OCI-LY1 (cell line): ENCODE results near the gene ADIG.

Experiments used
- H2AFZ ChIP-seq: fragments of 200-600 bp; sonication (generic), shearing (Covaris generic); 2 replicates; pipeline ENCODE4 v1.6.0; 2014; ENCODE audit warnings: antibody characterized with exemption, mild to moderate bottlenecking, low read length
- H3F3A ChIP-seq: fragments of 200-600 bp; sonication (generic), shearing (Covaris generic); 2 replicates; pipeline ENCODE4 v1.6.0; 2014; ENCODE audit warnings: mild to moderate bottlenecking, antibody characterized with exemption, low read length, moderate library complexity; ENCODE audit not compliant: insufficient read depth
- H3K27ac ChIP-seq: fragments of 200-600 bp; sonication (generic); 2 replicates; pipeline ENCODE4 v1.5.1; 2014; ENCODE audit warnings: low read length, mixed run types, mild to moderate bottlenecking, low read depth; ENCODE audit not compliant: poor library complexity, severe bottlenecking
- H3K27me3 ChIP-seq: fragments of 200-600 bp; sonication (generic); 2 replicates; pipeline ENCODE4 v1.6.0; 2014; ENCODE audit warnings: antibody characterized with exemption, mild to moderate bottlenecking, low read length, moderate library complexity; ENCODE audit not compliant: insufficient read depth
- H3K36me3 ChIP-seq: fragments of 200-600 bp; sonication (generic); 2 replicates; pipeline ENCODE4 v1.6.1; 2014; ENCODE audit warnings: mild to moderate bottlenecking, antibody characterized with exemption, low read length, moderate library complexity, mixed read lengths; ENCODE audit not compliant: insufficient read depth
- H3K4me1 ChIP-seq: fragments of 200-600 bp; sonication (generic); 2 replicates; pipeline ENCODE4 v1.5.1; 2014; ENCODE audit warnings: mild to moderate bottlenecking, low read length, moderate library complexity; ENCODE audit not compliant: insufficient read depth, severe bottlenecking
- H3K4me2 ChIP-seq: fragments of 200-600 bp; sonication (generic), shearing (Covaris generic); 2 replicates; pipeline ENCODE4 v1.6.1; 2014; ENCODE audit warnings: low read length
- H3K4me3 ChIP-seq: fragments of 200-600 bp; sonication (generic); 2 replicates; pipeline ENCODE4 v1.5.1; 2014; ENCODE audit warnings: low read length, low read depth, mild to moderate bottlenecking, mixed read lengths; ENCODE audit not compliant: poor library complexity, severe bottlenecking
- H3K79me2 ChIP-seq: fragments of 200-600 bp; shearing (Covaris generic); 2 replicates; pipeline ENCODE4 v1.6.1; 2016; ENCODE audit warnings: mixed run types, low read length, mixed read lengths; ENCODE audit not compliant: insufficient read depth
- H3K9ac ChIP-seq: fragments of 200-600 bp; sonication (generic), shearing (Covaris generic); 2 replicates; pipeline ENCODE4 v1.6.1; 2014; ENCODE audit warnings: mild to moderate bottlenecking, low read length, mixed read lengths
- H3K9me2 ChIP-seq: fragments of 200-600 bp; sonication (generic), shearing (Covaris generic); 2 replicates; pipeline ENCODE4 v1.6.1; 2014; ENCODE audit warnings: low read depth, mild to moderate bottlenecking, low read length, mixed read lengths
- H3K9me3 ChIP-seq: fragments of 200-600 bp; shearing (Covaris generic); 2 replicates; pipeline ENCODE4 v1.6.1; 2014; ENCODE audit warnings: low read length, mixed read lengths
- H4K20me1 ChIP-seq: fragments of 200-600 bp; sonication (generic), shearing (Covaris generic); 2 replicates; pipeline ENCODE4 v1.6.0; 2016; ENCODE audit warnings: mild to moderate bottlenecking, low read length; ENCODE audit not compliant: insufficient read depth
- EZH2 ChIP-seq: fragments of 200-600 bp; sonication (generic), shearing (Covaris generic); IDR thresholded peaks from 2 replicates; pipeline ENCODE4 v1.8.0; 2017; ENCODE audit warnings: borderline replicate concordance, mixed run types, mild to moderate bottlenecking, antibody characterized with exemption, low read length, moderate library complexity, mixed read lengths
- TF ChIP-seq, protein P1 (sequence below): fragments of 200-600 bp; sonication (generic), shearing (Covaris generic); IDR thresholded peaks from 2 replicates; pipeline ENCODE4 v1.5.1; 2017; ENCODE audit warnings: mild to moderate bottlenecking, antibody characterized with exemption, low read length, moderate library complexity, mixed read lengths

ADIG gene

DNA sequence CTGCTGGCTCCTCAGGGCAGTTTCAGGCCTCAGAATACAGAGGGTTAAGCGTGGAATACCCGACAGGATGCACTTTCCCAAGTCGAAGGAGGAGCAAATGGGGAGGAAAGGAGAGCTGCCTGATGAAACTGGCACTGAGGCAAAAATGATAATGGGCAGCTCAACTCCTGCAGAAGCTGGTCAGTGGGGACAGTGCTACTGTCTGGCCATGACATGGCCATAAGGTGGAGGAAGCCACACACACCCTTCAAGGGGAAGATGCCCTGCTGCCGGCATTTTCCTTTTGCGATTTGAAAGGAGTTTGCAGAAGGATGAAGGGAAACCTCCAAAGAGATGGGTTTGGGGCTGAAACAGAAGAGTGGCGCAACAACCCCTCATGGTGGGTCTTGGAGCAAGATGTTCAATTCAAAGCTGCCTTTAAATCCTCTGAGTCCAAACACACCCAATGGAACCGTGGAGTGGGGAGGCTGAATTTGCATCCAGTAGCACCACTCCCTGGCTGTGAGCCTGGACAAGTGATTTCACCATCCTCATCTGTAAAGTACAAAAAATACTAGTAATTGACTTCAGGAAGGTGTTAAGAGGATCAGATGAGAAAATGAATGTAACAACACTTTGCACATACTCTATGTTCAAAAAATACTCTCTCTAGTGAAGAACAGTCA lies 3.2 kb downstream of the ADIG start:
- peaks cover 21% of the 10 kb centered on the region; the same call in 1 of the 2 replicates for H3K27me3 ChIP-seq
- no peaks in the 10 kb centered on the region for H3K4me1 ChIP-seq
- no peak overlapping the region for H3K9ac ChIP-seq
- H3F3A ChIP-seq = no peaks in the 10 kb centered on the region
- H3K9me2 ChIP-seq = no peaks in the 10 kb centered on the region
- no peak overlapping the region for H3K27ac ChIP-seq
- no peaks in the 10 kb centered on the region for H3K79me2 ChIP-seq
- H3K36me3 ChIP-seq = no peaks in the 10 kb centered on the region
- H3K9me3 ChIP-seq = no peaks in the 10 kb centered on the region
- H2AFZ ChIP-seq = no peak overlapping the region
- H3K4me2 ChIP-seq = no peak overlapping the region
- H4K20me1 ChIP-seq = no peaks in the 10 kb centered on the region
- no peak for TF ChIP-seq EZH2
- H3K4me3 ChIP-seq = no peak overlapping the region

DNA sequence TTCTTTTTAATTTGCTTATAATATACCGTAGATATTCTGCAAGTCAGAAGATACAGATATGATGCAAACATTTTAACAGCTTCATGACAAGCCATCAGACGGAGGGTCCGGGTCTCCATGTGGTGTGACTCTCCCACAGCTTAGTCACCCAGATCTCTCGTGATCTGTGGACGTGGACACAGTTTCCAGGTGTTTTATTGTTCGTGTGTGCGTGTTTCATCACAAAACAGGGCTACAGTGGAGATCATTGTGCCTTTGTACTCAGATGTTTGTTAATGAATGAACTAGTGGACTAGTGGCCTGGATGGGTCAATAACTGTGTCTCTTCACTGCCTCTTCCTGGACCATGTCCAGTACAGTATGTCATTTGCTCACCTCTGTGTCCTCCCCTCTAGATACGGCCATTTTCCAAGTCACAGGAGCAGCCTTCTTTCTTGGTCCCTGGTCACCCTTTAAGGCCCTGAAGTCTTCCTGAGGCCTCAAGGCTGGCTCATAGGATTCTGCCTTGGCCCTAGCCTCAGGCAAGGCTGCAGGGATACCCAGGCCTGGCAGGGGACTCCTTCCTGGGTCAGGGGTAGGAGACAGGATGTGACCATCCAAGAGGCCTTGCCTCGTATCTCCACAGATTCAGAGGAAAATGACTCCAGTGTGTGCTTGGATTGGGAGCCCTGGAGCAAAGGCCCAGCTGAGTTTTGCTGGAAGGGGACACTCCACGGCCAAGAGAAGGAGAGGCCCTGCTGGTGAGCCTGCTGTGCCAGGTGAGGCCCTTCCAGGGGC lies 4.6 kb downstream of the ADIG start:
- no peaks in the 10 kb centered on the region for H3K79me2 ChIP-seq
- TF ChIP-seq, protein P1, sequence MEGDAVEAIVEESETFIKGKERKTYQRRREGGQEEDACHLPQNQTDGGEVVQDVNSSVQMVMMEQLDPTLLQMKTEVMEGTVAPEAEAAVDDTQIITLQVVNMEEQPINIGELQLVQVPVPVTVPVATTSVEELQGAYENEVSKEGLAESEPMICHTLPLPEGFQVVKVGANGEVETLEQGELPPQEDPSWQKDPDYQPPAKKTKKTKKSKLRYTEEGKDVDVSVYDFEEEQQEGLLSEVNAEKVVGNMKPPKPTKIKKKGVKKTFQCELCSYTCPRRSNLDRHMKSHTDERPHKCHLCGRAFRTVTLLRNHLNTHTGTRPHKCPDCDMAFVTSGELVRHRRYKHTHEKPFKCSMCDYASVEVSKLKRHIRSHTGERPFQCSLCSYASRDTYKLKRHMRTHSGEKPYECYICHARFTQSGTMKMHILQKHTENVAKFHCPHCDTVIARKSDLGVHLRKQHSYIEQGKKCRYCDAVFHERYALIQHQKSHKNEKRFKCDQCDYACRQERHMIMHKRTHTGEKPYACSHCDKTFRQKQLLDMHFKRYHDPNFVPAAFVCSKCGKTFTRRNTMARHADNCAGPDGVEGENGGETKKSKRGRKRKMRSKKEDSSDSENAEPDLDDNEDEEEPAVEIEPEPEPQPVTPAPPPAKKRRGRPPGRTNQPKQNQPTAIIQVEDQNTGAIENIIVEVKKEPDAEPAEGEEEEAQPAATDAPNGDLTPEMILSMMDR = no peak
- no peak for TF ChIP-seq EZH2
- H3K4me2 ChIP-seq = no peak overlapping the region
- H3K9me3 ChIP-seq = no peaks in the 10 kb centered on the region
- H3K4me3 ChIP-seq = no peak overlapping the region
- no peaks in the 10 kb centered on the region for H3F3A ChIP-seq
- no peaks in the 10 kb centered on the region for H4K20me1 ChIP-seq
- no peak overlapping the region for H3K9ac ChIP-seq
- H3K27ac ChIP-seq = no peak overlapping the region
- no peaks in the 10 kb centered on the region for H3K36me3 ChIP-seq
- peaks cover 15% of the 10 kb centered on the region; the same call in 1 of the 2 replicates for H3K27me3 ChIP-seq
- no peaks in the 10 kb centered on the region for H3K4me1 ChIP-seq
- no peaks in the 10 kb centered on the region for H3K9me2 ChIP-seq
- H2AFZ ChIP-seq = no peak overlapping the region

DNA sequence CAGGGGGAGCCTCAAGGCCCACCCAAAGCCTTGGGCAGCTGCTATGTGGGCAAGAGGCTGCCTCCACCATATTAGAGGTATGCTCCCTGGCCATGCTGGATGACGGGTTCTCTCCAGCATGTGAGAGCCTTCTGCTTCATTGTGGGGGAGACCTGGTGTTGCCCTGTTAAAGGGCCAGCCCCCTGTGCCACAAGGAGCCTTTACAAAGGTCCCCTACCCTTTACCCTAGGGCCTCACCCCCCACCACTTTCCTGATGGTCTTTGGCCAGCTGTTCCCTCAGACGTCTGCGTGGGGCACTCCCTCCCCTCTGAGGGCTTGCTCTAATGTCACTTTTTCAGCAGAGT lies 5.2 kb downstream of the ADIG start:
- H3K9ac ChIP-seq = no peak overlapping the region
- no peak overlapping the region for H3K4me3 ChIP-seq
- no peak overlapping the region for H3K27ac ChIP-seq
- H3K79me2 ChIP-seq = no peaks in the 10 kb centered on the region
- H3K9me2 ChIP-seq = no peaks in the 10 kb centered on the region
- no peak overlapping the region for H3K4me2 ChIP-seq
- no peak overlapping the region for H2AFZ ChIP-seq
- TF ChIP-seq, protein P1 = no peak
- no peak for TF ChIP-seq EZH2
- no peaks in the 10 kb centered on the region for H3K4me1 ChIP-seq
- peaks cover 15% of the 10 kb centered on the region; the same call in 1 of the 2 replicates for H3K27me3 ChIP-seq
- H3K9me3 ChIP-seq = no peaks in the 10 kb centered on the region
- H3K36me3 ChIP-seq = no peaks in the 10 kb centered on the region
- no peaks in the 10 kb centered on the region for H4K20me1 ChIP-seq
- no peaks in the 10 kb centered on the region for H3F3A ChIP-seq
